SK-N-DZ (cell line): Measurements from ENCODE around the gene CDH2.
A peak's percentile ranks its signal among the peaks of the same experiment; 100 is the strongest.

Source experiments
- DNase-seq: peaks from one replicate; pipeline ENCODE4 v3.0.0-alpha.2; 2015; ENCODE audit warnings: low spot score

CDH2 gene

DNA sequence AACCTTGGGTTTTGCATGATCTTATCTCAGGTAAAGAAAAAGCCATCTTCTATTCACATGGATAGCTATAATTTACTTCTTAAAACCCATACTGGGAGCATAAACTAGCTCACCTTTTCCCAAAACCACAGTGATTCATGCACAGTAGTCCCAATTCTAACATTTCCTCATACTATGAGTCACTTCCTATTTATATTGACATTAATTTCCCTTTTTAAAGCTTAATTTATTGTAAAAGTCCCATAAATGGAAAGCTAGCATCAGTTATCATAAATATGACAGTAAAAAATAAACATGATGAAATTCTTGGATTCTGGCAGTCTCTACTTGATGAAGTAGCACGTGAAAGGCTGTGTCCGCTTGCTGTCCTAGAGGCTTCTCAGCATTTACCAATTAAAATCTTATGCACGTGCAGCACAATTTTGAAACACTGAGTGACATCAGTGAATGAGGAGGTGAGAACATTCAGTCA lies 180.1 kb downstream of the CDH2 start:
- no peak for DNase-seq

- DNase-seq: no peak
Measured at GRCh38 chr18:27995770-27996502, 181.0 kb downstream of the CDH2 start.

DNA sequence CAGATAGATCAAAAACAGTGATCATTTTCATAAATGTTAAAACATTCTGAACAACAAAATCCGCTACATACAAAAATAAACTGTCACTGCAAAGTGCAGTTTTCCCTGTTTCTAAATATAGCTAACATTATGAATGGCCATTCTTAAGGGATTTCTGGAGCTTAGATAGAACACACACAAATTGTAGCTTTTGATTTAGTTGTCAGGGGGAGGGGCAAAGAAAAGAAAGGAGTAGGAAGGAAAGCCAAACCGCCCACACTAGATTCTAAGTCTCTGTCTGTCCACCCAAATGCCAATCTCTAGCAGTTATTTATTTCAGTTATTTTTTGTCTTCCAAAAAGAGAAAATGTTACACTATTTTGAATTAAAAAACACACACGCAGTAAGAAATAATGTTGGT lies 182.4 kb downstream of the CDH2 start:
- DNase-seq: no peak

- no peak for DNase-seq
Measured at GRCh38 chr18:27991391-27991790, 185.5 kb downstream of the CDH2 start.

DNA sequence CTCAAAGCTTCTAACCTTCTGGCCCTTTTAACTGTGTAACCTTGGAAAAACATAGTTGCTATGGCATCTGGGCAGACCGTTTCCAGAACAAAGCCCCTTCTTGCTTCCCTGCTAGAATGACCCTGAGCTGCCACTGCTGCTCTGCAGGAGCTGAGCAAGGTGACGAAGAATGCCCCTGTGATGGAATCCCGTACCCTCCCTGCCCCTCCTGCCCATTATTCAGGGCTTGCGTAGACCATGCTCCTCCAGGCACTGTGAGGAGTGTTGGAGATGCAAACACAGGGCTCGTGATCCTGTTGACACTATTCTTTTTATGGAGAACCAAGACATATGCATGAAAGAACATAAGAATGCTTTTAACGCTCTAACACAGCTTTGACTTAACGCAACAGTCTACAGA lies 191.1 kb downstream of the CDH2 start:
- DNase-seq: no peak

GRCh38 chr18:27983780-27984179 lies 193.2 kb downstream of the CDH2 start:
- no peak for DNase-seq

DNA sequence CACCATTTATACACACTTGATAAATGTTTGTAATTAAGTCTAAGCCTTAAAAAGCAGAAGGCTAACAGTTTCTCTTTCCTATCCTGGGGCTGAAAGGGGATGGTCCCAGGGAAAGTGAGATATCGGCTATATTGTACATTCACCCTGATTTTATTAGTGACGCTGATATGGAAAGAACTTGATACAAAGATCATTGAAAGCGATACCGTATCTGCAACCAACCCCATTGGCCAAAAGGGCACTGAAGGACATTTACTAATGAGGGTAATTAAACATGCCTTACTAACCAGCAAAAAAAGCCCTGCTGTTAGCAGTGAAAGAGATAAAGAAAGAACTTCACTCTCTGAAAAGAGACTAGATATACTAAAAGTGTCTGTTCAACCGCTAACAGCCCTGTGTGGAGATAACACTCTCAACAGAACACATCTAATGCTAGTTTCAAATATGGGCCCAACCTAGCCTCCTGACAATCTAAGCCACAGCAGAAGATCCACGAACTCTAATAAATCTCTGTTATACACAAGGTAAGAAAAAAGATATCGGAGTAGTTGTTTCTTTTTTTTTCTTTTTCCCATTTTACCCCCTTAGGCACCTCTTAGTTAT lies 200.0 kb downstream of the CDH2 start:
- DNase-seq: no peak

DNA sequence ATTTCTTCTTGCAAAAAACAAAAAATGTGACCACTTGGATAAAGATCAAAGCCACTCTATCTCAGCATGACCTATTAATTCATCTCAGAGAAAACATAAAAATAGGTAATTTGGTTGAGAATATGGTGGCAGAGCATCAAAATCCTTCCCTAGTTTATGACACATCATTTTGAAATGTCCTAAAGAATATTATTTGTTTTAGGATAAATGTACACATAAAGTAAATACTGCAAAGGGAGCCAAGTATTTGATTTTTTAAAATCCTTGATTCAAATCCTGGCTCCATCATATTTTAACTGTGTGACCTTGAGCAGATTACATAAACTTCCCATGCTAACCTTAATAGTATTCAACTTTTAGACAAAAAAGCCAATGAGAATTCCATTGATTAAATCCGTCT lies 206.6 kb downstream of the CDH2 start:
- DNase-seq: no peak

GRCh38 chr18:27969206-27969605 lies 207.7 kb downstream of the CDH2 start:
- no peak for DNase-seq

DNA sequence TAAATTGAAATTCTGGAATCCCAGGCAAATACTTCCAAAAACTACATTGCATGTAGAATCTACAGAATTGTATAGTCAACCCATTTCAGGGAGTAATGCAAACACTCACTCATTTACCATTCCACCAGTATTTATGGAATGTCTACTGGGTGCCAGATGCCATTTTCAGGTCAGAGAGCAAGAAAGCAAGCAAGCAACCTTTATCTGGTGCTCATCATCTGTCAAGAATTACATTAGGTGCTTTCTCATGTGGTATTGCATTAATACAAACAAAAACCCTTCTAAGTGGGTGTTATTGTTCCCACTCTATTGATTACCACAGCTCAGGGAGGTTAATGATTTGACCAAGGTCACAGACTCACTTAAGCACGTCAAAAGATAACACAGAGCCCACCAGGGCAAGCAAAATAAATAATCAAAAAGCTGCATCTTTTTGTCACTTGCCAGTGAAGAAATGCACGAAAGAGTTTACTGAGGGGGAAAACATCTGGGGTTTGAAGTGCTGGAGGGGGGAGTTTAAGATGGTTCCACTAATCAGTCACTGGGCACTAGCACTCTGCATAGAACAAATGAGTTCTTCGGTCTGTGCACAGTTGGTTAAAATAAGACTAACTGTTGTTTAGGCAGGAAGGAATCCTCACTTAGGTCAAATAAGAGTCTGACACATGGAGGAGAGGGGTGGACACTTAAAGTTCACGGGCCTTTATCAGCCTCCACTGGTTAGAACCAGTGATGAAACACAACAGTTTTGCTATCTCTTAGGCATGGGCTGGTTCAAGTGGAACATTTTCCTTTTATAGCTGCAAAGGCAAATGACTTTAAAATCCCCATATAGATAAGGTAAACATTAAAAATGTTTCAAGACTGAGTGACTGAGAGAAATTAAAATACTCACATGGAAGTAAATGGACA lies 208.8 kb downstream of the CDH2 start:
- peak; percentile 55 for DNase-seq

DNA sequence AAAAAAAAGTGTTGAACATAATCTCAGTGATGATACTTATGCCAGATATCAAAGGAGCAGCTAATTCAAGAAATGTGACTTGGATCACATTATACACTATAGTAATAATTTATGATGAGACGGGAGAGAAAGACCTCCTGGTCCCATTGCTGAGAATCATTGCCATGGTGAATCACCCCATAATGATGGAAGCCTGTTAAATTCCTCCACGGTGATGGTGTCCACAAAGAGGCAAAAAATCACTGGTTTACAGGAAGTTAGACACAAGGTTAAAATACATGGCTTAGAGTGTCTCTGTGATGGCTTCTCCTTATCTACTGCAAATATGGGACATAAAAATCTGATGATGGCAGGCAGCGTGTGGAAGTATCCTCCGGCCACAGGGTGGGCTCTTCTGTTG lies 210.0 kb downstream of the CDH2 start:
- no peak for DNase-seq

GRCh38 chr18:27964811-27965210 lies 212.1 kb downstream of the CDH2 start:
- DNase-seq: no peak

- no peak for DNase-seq
Measured at GRCh38 chr18:27959101-27959500, 217.8 kb downstream of the CDH2 start.

- DNase-seq: no peak
Measured at GRCh38 chr18:27956001-27956640, 220.8 kb downstream of the CDH2 start.

DNA sequence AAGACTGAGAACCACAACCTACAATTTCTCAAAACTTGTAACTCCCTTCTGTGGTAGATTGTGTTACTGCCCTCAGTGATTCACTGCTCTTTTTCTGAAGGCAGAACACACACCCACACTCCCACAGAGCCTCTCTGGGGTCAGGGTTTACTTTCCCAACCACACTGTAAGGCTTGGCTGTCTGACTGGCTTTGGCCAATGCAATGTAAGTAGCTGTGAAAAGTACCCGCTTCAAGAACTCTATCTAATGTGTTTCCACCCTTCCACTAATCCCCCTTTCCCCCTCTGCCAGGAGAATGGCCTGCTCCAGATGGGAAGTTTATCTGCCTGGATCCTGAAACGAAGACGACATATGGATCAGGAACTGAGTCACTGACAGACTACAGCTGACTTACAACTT lies 222.7 kb downstream of the CDH2 start:
- no peak for DNase-seq

DNA sequence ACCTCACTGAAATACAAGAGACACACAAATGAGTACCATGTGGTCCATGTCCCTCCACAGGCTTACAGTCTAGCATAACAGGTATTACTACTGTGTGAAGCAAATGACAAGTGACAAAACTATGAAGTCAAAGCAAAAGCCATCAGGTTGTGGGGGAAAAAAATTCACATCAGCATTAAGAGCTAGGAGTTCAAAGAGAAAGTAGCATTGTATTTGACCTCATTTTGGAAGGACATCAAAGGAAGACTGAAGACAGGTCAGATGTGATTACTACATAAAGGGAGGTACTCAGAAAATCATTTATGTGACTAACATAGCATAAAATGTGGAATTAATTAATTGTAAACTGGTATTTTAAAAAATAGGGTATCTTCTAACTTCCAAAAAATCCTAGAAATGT lies 224.2 kb downstream of the CDH2 start:
- DNase-seq: no peak

DNA sequence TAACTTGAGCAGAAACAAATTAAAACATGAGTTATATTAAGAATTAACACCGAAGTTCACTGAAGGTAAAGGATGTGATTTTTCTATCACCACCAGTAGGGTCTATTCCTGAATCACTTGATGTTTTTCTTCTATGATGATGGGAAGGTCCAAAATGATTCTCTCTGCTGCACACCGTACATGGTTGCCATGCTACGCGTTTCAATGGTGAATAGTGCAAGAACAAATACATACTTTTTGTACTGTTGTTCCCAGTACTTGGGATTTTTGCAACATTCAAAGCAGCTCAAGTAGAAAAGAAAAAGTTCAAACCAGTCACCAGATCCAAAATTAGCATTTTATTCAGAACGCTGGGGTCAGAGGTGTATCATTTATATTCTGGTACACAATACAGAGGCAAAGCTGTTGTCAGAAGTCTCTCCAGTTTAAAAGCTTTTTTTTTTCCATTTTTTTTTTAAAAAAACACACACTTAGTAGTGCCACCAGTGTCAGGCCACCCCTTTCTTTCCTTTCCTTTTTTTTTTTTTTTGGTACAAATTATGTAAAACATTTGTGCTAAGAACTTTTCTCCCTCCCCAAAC lies 226.2 kb downstream of the CDH2 start:
- no peak for DNase-seq

DNA sequence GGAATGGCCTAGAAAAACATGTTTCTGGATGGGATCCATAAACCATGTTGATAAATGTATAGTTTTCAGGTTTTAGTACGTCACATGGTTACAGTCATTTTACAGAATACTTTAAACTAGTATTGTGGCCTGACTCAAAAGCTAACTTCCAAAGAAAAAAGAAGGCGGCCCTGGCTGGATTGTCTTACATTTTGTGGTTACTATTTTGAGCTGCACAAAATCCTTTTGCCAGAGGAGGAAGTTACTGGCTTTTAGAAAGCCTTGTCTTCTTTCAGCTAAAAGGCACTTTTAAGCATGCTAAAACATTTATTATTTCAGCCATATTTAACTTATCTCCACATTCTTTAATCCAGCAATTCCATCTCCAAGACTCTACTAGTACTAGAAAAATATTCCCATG lies 227.9 kb downstream of the CDH2 start:
- no peak for DNase-seq

DNA sequence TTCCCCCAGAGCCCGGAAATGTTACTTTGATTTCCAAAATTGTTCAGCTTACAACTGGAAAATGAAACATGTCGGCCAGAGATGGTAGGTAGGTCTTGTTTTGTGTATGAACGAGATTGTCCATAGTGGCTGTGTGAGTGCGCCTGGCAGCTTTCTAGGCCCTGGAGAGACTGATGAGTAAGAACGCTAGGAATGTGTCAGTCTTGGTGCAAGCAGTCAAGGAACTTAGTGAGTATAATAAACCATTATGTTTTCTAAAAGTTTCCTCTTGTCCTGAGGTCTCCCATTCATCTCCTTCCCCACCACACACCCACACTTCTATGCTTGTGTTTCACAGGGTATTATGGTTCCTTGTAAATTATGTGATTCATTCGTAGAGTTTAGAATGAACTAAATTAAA lies 234.2 kb downstream of the CDH2 start:
- no peak for DNase-seq

DNA sequence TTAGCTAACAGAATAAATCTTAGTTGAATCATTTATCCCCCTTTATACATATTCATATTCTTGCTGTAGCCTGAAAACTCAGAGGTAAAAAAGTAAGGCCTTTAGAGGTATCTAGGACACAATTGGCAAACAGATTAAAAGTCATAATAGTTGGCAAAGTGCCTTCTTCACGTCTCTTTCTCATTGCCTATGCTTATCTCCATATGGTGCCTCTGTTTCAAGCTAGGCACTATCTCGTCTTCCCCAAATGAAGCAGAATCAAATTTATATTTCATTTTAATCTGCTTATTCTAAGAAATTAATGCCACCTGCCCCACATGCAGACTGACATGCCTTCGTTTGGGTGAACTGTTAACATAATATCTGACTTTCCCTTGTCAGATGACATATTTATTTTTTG lies 245.4 kb downstream of the CDH2 start:
- no peak for DNase-seq

- DNase-seq: no peak
Measured at GRCh38 chr18:27922780-27923179, 254.2 kb downstream of the CDH2 start.
